CD4-positive, alpha-beta T cell treated with Interferon gamma for 1 hour (primary cell): ENCODE results near the gene SHLD2.
A peak's percentile ranks its signal among the peaks of the same experiment; 100 is the strongest.
"Not testable (repeated sequence)": the region's sequence is repeated elsewhere in the genome, so short reads cannot be mapped to it uniquely, and the experiment has no call there.

Experiments
- DNase-seq: peaks from one replicate; pipeline ENCODE4 v3.0.0-alpha.2; 2020

SHLD2 gene

DNA sequence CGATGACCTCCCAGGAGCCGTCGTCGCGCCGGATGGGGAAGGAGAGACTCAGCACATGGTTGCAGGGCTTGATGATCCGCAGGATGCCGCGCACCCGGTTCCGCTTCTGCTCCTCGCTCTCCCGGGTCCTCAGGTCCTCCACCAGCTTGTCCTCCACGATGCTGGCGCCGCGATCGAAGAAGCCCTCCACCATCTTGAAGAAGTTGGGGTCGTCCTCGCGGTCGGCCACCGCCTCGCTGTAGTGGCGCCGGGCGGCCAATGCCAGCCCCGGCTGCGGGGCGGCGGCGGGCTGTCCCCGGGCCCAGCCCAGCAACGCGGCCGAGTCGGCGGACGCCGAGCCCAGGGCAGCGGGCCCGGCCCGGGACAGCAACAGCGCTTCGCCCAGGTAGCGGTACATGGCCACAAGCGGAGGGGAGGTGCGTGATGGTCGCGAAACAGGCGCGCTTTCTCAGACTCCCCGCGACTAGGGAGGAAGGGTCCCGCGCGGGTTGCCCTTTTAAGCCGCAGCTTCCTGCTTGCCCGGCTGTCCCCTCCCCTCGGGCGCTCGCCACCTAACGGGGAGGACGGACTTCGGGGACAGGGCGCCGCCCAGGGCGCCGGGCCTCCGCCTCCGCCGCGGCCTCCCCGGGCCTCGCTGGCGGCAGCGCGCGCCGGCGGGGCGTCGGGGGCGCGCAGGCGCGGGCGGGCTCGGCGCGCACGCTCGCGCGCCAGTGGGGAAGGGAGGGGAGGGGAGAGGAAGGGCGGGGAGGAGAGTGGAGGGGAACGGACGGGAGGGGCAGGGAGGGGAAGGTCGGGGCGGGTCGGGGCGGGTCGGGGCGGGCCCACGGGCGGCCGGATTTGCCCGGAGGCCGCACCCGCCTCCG lies at the start of gene SHLD2, which contains the start of gene GLUD1:
SHLD2 (plus strand) TSS at position 834 of the 863 bp plus-strand sequence. CDS start 56,149 bp downstream, outside the sequence.
GLUD1 (minus strand) TSS at position 471 of the 863 bp plus-strand sequence; CDS start at position 397, 74 bp downstream.
- DNase-seq: peak; percentile 92

DNA sequence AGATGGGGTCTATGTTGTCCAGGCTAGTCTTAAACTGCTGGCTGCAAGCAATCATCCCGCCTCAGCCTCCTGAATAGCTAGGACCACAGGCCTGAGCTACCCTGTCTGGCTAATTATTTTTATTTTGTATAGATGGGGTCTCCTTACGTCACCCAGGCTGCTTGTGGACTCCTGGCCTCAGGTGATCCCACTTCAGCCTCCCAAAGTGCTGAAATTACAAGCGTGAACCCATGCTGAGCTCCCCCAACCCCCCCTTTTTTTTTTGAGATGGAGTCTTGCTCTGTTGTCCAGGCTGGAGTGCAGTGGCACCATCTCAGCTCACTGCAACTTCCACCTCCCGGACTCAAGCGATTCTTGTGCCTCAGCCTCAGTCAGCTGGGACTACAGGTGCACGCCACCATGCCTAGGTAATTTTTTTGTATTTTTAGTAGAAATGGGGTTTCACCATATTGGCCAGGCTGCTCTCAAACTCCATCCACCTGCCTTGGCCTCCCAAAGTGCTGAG lies 49.5 kb upstream of the SHLD2 start:
- no peak for DNase-seq

GRCh38 chr10:87053111-87053510 lies 41.9 kb upstream of the SHLD2 start:
- DNase-seq: no peak

DNA sequence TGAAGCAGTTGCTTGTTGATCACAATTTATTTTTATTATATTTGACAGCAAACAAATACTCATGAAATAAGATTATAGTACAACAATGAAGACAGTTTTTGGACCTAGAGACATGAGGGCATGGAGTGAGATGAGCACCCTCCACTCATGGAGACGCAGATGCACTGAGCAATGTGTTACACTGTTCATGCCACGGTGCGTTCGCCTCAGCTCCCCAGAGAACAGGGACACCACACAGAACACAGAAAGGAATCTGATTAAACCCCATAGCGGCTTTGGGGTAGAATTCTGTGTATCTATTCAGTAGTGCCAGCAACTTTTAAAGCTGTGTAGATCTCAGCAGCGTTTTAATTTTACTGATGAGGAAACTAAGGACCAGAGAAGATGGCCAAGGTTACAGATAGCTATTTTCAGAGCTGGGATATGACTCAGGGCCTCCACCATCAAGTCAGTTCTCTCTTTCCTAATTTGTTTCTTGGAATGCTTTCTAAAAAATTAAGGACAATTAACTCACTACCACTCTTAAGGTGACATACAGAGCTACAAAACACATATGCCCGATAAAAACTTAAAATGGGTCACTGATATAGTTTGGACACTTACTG lies 41.3 kb upstream of the SHLD2 start:
- no peak for DNase-seq

DNA sequence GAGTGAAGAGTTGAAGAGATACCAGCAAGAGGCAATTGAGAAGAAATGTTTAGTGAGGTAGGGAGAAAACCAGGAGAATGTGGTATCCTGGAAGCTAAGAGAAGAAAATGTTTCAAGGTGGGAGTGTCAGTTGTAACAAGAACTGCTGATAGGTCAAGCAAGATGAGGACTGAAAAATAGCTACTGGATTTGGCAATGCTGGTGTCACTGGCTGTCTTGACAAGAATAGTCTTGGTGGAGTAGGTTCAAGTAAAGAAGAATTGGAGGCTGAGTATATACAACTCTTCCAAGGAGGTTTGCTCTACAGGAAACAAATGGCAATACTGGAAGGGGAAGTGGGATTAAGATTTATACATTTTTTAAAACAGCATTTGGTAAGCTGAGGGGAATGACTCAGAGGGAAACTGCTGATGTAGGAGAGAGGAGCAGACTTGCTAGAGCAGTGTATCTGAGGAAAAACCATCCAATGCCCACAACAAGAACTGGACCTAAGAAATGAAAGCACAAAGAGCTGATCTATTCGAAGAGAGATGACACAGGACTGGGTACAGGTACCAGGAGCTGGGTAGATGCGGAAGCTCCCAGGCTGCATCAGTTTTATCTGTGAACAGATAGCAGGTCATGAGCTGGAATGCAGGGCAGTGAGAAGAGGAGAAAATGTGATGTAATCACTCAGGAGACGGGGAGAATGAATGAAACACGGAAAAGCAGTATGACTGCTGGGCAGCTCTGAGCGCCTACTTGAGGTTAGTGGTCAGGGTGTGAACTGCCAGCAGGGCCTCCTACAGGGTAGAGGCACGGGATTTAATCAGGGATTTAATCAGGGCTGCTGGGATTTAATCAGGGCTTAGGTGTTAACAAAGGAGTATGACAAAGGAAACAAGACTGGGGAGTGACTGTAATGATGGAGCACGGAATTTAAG lies 40.4 kb upstream of the SHLD2 start:
- DNase-seq: no peak

GRCh38 chr10:87058171-87058570 lies 36.8 kb upstream of the SHLD2 start:
- DNase-seq: no peak

DNA sequence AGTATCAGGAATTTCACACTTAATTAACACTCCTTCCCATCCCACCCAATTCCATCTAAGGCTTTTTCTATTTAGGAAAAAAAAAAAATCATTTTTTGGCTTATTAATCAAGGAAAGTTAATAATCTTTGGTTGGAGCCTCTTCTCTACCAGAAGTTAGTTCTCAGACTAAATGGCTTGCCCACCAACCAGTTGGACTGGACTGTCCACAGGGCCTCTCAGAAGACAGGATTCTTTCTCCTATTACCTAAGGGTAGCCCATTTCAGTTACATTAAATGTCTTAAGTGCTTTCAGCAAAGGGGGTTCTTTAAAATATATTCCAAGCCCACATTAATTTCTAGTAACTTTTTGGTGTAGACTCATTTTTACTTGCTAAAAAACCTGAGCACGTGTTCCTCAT lies 35.6 kb upstream of the SHLD2 start:
- DNase-seq: no peak

- DNase-seq: no peak
Observed at GRCh38 chr10:87060280-87060928, 34.6 kb upstream of the SHLD2 start.

GRCh38 chr10:87064651-87065050 lies 30.4 kb upstream of the SHLD2 start:
- no peak for DNase-seq

GRCh38 chr10:87066178-87066577 lies 28.8 kb upstream of the SHLD2 start:
- DNase-seq: no peak

DNA sequence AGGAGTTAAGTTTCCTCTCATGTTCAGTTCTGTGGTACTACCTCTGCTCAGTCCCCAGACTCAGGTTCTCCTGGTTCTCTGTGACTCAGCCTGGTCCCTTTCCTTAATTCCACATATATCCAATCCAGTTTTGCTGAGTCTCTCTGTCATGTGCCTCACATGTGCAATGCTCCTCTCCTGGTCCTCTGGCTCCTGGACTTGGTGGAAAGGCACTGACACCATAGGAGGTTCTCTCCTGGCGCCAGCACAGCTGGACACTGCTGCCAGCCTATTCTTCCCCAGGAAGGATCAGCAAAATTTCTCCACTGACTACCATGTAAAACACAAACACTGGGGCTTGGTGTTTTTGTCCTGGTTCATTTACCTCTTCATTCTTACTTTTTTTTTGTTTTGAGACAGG lies 28.1 kb upstream of the SHLD2 start:
- no peak for DNase-seq

DNA sequence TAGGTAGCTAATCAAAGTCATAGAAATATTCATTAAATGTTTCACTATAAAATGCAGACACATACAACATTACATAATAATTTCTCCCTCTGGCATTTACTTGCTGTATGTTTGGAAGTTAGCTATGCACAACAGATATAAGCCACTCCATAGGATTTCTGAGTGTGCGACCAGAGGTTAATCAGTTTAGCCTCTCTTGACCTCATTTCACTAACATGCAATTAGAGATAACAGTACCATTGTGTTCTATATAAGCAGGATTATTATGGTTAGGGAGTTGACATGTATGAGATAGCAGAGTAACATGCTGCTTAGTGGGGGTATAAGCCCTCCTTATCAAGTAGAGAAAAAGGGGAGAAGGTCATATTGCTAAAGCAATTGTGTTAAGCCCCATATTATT lies 26.7 kb upstream of the SHLD2 start:
- no peak for DNase-seq

DNA sequence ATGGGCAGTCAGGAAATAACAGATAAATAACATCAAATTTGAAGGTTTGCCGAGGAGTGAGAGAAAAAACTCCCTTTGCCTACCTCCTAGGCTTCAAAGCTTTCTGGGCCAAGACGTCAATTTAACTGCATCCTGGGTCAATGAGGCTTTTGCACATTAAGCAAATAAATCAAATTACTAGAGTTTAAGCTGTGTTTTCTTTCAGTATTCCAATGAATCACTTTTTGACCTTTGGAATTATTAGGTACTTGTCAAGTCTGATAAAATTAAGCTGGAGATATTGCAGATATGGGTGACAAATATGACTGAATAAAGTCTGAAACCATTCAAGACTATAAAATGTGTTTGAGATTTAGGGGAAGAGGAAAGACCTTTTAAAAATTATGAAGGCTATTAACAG lies 22.6 kb upstream of the SHLD2 start:
- no peak for DNase-seq

GRCh38 chr10:87076421-87076820 lies 18.6 kb upstream of the SHLD2 start:
- DNase-seq: not testable (repeated sequence)

- DNase-seq: no peak
Observed at GRCh38 chr10:87079106-87079836, 15.7 kb upstream of the SHLD2 start.

DNA sequence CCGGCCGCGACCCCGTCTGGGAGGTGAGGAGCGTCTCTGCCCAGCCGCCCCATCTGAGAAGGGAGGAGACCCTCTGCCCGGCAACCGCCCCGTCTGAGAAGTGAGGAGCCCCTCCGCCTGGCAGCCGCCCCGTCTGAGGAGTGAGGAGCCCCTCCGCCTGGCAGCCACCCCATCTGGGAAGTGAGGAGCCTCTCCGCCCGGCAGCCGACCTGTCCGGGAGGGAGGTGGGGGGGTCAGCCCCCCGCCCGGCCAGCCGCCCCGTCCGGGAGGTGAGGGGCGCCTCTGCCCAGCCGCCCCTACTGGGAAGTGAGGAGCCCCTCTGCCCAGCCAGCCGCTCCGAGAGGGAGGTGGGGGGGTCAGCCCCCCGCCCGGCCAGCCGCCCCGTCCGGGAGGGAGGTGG lies 14.4 kb upstream of the SHLD2 start:
- DNase-seq: not testable (repeated sequence)

- not testable (repeated sequence) for DNase-seq
Observed at GRCh38 chr10:87081574-87081973, 13.4 kb upstream of the SHLD2 start.

DNA sequence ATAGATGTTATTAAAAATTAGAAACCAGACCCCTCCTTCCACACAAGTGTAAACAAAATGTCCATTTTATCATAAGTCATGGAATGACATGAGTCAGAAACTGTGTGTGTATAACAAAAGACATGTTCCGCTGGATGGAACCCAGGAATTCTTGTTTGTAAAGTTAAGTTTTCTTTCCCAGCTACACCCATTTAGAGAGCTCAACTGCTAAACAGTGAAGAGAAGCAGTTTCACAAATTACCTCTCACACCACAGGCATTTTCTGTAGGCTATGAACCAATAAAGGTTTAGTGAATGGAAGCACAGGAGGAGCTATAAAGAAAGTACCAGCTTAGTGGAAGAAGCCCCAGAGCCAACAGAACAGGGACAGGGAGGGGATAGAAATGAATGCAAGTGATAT lies 12.8 kb upstream of the SHLD2 start:
- not testable (repeated sequence) for DNase-seq

DNA sequence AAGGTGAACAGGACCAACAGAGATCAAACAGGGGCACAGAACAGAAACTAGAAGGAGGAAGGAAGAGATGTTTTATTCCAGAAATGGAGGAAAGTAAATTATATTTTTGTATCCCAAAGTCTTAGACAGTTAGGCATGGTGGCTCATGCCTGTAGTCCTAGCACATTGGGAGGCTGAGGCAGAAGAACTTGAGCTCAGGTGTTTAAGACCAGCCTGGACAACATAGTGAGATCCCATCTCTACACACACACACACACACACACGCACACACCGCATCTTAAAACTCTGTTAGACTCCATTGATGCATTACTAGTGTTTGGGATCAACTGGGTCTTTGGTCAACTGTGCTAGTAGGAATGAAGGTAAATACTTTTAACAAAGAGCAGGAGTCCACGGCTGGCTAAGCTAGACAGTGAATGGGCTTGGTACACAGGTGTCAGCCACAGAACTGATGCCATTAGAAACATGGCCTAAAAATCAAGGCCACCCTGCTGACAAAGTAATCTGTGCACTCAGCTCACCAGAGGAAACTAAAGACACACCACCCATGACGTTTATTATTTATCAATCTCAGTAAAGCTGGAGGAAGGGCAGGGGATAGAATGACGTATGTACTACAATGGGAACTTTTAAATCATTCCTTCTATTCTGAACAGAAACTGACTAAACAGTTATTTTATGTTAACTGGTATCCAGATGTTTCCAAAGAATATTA lies 11.3 kb upstream of the SHLD2 start:
- peak; percentile 14 for DNase-seq

DNA sequence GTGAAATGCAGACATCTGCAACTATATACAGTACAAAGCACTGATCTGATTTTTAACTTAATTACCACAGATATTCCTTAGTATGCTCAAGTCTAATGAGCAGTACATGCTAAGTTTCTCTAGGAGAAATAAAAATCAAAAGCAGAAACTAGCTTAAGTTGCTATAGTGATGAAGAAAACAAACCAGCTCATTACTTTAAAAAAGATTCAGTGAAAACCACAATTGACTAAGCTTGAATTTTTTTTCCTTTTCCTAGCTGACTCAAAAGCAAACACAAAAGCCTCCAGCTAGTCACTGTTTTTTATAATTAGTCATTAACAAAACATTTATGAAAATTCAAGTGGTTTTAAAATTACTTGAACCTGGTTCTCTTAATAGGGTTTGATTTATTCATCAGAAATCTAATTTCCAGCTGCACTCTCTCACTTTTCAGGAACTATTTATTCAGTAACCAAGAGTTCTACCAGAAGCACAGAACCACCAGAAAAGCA lies 10.7 kb upstream of the SHLD2 start:
- DNase-seq: not testable (repeated sequence)

DNA sequence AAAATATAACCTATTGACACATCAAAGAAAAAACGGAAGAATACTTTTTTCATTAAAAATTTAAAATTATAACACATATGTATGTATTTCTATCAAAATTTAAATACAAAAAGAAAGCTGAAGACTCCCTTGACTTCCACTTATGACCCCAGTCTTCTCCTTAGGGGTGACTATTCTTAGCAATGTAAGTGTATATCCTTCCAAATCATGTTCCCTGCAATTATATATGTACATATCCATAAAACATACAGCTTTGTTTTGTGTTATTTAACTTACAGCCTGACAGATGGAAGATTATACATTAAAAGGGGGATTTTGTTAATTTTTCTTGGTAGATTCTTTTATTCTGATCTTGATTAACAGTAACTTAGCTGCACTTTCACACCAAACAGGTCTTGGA lies 9.5 kb upstream of the SHLD2 start:
- no peak for DNase-seq
